Activated B cell treated with CpG ODN at 0.5 μM for 24 hours (primary cell): Measurements from ENCODE around the gene TRUB2. TPM values are rescaled to one million over a fixed set of nuclear protein-coding genes. Genes with fewer than 3 reads are reported as not detected.

Experiments used
- ATAC-seq: fragments of 200-7000 bp; cut with Tn5 transposase; one replicate; pipeline ENCODE4 v1.10.0; 2021; ENCODE audit warnings: low read depth, mild to moderate bottlenecking, moderate library complexity
- CTCF ChIA-PET: fragments of 350-600 bp; sonication (Branson Sonifier 250); formaldehyde crosslinking; loops from one replicate; lab custom pipeline; 2021; ENCODE audit warnings: antibody characterized with exemption; lab: Charles Lee
- POLR2A ChIA-PET: fragments of 350-600 bp; sonication (Branson Sonifier 250); formaldehyde crosslinking; loops from one replicate; lab custom pipeline; 2021; ENCODE audit warnings: antibody characterized with exemption; lab: Charles Lee
- DNase-seq: peaks from one replicate; pipeline ENCODE4 v3.0.0; 2022
- H3K27ac Mint-ChIP-seq: one replicate; pipeline ENCODE4 v1.8.0; 2020; ENCODE audit warnings: mixed read lengths
- H3K27me3 Mint-ChIP-seq: one replicate; pipeline ENCODE4 v1.8.0; 2021; ENCODE audit warnings: mixed read lengths
- H3K36me3 Mint-ChIP-seq: one replicate; pipeline ENCODE4 v1.8.0; 2021; ENCODE audit warnings: low read depth, mixed read lengths
- H3K4me1 Mint-ChIP-seq: one replicate; pipeline ENCODE4 v1.8.0; 2021; ENCODE audit warnings: mixed read lengths
- H3K4me3 Mint-ChIP-seq: one replicate; pipeline ENCODE4 v1.8.0; 2020; ENCODE audit warnings: mild to moderate bottlenecking, mixed read lengths
- H3K9me3 Mint-ChIP-seq: one replicate; pipeline ENCODE4 v1.8.0; 2020; ENCODE audit warnings: mixed read lengths
- CTCF ChIP-seq: fragments of 200-600 bp; IDR thresholded peaks from one replicate; pipeline ENCODE4 v1.8.0; 2022; ENCODE audit warnings: antibody characterized with exemption, mild to moderate bottlenecking
- intact Hi-C: fragments of 100-400 bp; cut with micrococcal nuclease; formaldehyde crosslinking; loops from one replicate; pipeline ENCODE4 v1.15.1; 2024
- total RNA-seq: library from RNA; stranded (reverse); gene quantifications from 2 replicates; pipeline ENCODE4 v1.2.3, GENCODE V29; 2022

Gene TRUB2
- total RNA-seq, 1 donor from 2014 or later = 32.6 TPM

- Mint-ChIP-seq H3K36me3 (peaks cover 52% of the 10 kb centered on the region), H3K4me3 (no peak overlapping the region), H3K9me3 (no peaks in the 10 kb centered on the region), H3K4me1 (no peaks in the 10 kb centered on the region), H3K27me3 (no peaks in the 10 kb centered on the region), H3K27ac (no peak overlapping the region)
- intact Hi-C loops = no loop called here
- ChIA-PET POLR2A (no interaction called here), CTCF (no interaction called here)
- TF ChIP-seq CTCF = no peak
- no peak for DNase-seq
- no peak for ATAC-seq
These were observed 27.5 kb upstream of the TRUB2 start for GRCh38 chr9:128349772-128350171.

GRCh38 chr9:128349125-128349524, 26.9 kb upstream of the TRUB2 start:
- ChIA-PET CTCF (no interaction called here), POLR2A (no interaction called here)
- peaks cover 53% of the 10 kb centered on the region for H3K36me3 Mint-ChIP-seq
- no peak for TF ChIP-seq CTCF
- ATAC-seq (no peak), DNase-seq (no peak)
- intact Hi-C loops = no loop called here
- H3K27me3 Mint-ChIP-seq = no peaks in the 10 kb centered on the region
- no peaks in the 10 kb centered on the region for H3K4me1 Mint-ChIP-seq
- H3K9me3 Mint-ChIP-seq = no peaks in the 10 kb centered on the region
- no peak overlapping the region for H3K4me3 Mint-ChIP-seq
- no peak overlapping the region for H3K27ac Mint-ChIP-seq

GRCh38 chr9:128344931-128345605, 22.8 kb upstream of the TRUB2 start:
- intact Hi-C loops = no loop called here
- DNase-seq = no peak
- Mint-ChIP-seq H3K4me1 (peaks cover 6% of the 10 kb centered on the region), H3K36me3 (peaks cover 40% of the 10 kb centered on the region), H3K9me3 (no peaks in the 10 kb centered on the region), H3K4me3 (no peak overlapping the region), H3K27ac (no peak overlapping the region), H3K27me3 (no peaks in the 10 kb centered on the region)
- ATAC-seq = no peak
- ChIA-PET CTCF (no interaction called here), POLR2A (no interaction called here)
- TF ChIP-seq CTCF = no peak

- TF ChIP-seq CTCF = no peak
- intact Hi-C loops = no loop called here
- Mint-ChIP-seq H3K4me1 (peaks cover 10% of the 10 kb centered on the region), H3K36me3 (peaks cover 29% of the 10 kb centered on the region), H3K9me3 (no peaks in the 10 kb centered on the region), H3K4me3 (no peak overlapping the region), H3K27me3 (no peaks in the 10 kb centered on the region), H3K27ac (no peak overlapping the region)
- POLR2A ChIA-PET = interaction anchor here (1.5 kb wide), 1 partner anchor 21 kb away, joined by 3 read pairs; no protein-coding TSS in a partner anchor
- ATAC-seq (no peak), DNase-seq (no peak)
- CTCF ChIA-PET = no interaction called here
These were observed 21.6 kb upstream of the TRUB2 start for GRCh38 chr9:128343855-128344254.

GRCh38 chr9:128342971-128343680, 20.9 kb upstream of the TRUB2 start:
- no peak for ATAC-seq
- ChIA-PET CTCF (no interaction called here), POLR2A (interaction anchor here (1.5 kb wide), 1 partner anchor 20 kb away, joined by 3 read pairs; no protein-coding TSS in a partner anchor)
- H3K36me3 Mint-ChIP-seq = peaks cover 24% of the 10 kb centered on the region
- H3K4me1 Mint-ChIP-seq = peaks cover 10% of the 10 kb centered on the region
- peak overlapping the region; percentile 38 for H3K4me3 Mint-ChIP-seq
- intact Hi-C loops = no loop called here
- H3K27me3 Mint-ChIP-seq = no peaks in the 10 kb centered on the region
- H3K27ac Mint-ChIP-seq = no peak overlapping the region
- TF ChIP-seq CTCF = no peak
- DNase-seq = no peak
- no peaks in the 10 kb centered on the region for H3K9me3 Mint-ChIP-seq
